ENCODE data around the gene E2F4. TPM values are rescaled to one million over a fixed set of nuclear protein-coding genes. Genes with fewer than 3 reads are reported as not detected.

E2F4 gene
- total RNA-seq, 1 donor from 2014 or later: 34.8 TPM

DNA sequence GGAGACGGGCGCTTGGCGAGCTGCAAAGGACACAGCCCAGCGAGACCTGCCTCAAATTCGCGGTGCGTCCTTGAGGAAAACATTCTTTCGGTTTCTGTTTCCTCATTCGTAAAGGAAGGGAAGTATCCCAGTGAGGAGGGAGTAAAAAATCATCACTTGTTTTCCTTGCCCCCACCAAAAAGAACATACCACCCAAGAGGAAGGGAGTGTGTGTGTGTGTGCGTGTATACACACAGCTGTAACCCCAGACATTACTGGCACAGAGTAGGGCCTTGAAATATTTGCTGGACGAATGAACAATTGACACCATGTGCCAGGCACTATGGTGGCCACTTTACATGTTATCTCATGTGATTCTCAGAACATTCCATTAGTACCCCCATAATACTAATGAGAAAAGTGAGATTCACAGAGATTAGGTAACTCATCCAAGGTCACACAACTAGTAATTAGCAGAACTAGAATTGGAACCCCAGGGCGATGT is 6.3 kb upstream of the E2F4 start:
- intact Hi-C loops (cut with DNase I): loop anchor here (2.0 kb wide), 1 partner anchor 209 kb away; no protein-coding TSS in a partner anchor
- no peak for ATAC-seq (ENCODE audit: poor library complexity)
- DNase-seq: no peak

DNA sequence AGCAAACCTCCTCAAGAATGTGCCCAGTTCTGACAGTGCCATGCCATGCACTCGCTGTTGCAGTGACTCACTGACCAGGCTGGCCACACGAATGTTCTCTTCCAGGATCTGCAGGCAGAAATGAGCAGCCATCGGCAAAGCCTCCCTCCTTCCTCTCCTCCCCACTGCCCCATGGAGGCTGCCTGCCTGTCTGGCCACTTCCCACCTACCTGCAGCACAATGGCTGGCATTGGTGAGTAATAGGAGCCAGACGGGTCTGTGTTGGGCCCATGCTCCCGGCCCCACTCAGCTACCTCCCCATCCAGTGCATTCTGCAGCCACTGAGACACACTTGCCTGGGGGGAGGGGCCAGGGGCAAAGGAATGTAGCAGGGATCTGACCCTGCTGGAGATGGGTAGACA is 5.4 kb upstream of the E2F4 start:
- intact Hi-C loops (cut with DNase I): no loop called here
- DNase-seq (no peak), ATAC-seq (ENCODE audit: poor library complexity) (no peak)

- no peak for DNase-seq
- ATAC-seq (ENCODE audit: poor library complexity): no peak
- intact Hi-C loops (cut with DNase I): no loop called here
Measured at GRCh38 chr16:67187175-67187890, 4.6 kb upstream of the E2F4 start.

GRCh38 chr16:67188323-67188722 is 3.6 kb upstream of the E2F4 start:
- no peak for ATAC-seq (ENCODE audit: poor library complexity)
- intact Hi-C loops (cut with DNase I): no loop called here
- DNase-seq: no peak

DNA sequence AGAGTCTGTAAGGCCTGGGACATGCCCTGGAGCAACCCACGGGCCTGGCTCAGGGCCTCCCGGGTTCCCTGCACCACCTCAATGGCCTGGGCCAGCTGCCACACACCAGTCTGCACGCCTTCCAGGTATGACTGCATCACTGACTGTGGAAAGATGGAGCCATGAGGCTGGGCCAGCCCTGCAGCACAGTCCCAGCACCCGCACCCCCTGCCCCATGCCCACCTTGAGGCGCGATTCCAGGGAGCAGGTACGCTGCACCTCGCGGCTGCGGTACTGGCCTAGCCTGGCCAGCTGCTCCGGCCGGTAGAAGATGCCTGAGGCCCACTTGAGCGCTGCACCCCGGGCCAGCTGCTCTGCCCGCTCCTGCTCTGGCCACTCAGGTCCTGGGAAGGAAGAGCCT is 3.2 kb upstream of the E2F4 start:
- DNase-seq: no peak
- no peak for ATAC-seq (ENCODE audit: poor library complexity)
- intact Hi-C loops (cut with DNase I): no loop called here

DNA sequence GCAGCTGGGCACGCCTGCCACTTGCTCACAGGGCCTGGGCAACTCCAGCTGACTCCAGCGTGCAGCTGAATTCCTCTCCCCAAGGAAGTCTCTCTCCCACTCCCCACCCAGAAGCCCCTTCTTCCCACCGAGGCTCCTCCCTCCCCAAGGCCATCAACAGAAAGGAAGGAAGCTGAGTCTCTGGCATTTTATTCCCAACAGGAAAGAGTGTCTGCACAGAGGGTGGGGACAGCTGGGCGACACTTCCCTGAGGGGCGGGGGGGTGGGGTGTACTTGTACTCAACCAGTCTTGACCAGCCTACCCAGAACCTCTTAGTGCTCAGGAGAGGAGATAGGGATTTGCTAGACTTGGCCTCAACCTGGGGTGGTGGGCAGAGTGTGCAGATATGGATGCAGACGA is 1.9 kb upstream of the E2F4 start, which contains the start of gene EXOC3L1:
EXOC3L1 (minus strand) TSS at position 96 of the 400 bp plus-strand sequence. CDS start 460 bp downstream, outside the sequence.
- no peak for DNase-seq
- ATAC-seq (ENCODE audit: poor library complexity): no peak
- intact Hi-C loops (cut with DNase I): loop anchor here (2.0 kb wide), 1 partner anchor 33 kb away; no protein-coding TSS in a partner anchor

DNA sequence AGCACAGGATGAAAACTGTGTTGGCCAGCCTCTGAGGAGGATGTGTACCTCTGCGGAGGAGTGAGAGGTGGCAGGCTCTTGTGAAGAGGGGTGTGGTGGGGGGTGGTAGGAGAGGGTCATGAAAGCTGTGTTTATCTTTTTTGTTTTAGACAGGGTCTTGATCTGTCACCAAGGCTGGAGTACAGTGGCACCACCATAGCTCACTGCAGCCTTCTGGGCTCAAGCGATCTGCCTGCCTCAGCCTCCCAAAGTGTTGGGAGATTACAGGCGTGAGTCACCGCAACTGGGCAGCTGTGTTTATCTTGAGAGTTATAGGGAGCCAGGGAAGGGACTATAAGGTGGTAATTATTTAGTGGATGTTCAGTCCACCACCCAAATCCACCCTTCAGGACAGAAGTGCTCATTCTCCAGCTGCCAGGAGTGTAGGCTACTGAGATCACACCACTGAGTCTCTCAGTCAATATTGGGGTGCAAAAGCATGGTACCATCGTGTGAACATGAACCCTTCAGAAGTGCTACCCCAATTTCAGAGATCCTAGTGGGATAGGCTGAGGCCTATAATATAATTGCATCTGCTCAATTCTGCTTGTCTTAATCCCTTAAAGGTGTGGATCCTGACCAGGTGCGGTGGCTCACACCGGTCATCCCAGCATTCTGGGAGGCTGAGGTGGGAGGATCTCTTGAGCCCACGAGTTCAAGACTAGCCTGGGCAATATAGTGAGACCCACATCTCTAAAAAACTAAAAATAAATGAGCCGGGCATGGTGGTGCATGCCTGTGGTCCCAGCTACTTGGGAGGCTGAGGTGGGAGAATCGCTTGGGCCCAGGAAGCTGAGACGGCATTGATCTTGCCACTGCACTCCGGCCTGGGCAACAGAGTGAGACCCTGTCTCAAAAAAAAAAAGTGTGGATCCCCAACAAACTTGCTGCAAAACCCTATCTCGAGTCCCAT is 1.2 kb upstream of the E2F4 start:
- ATAC-seq (ENCODE audit: poor library complexity) (no peak), DNase-seq (no peak)
- intact Hi-C loops (cut with DNase I): loop anchor here (2.0 kb wide), 1 partner anchor 34 kb away; no protein-coding TSS in a partner anchor

DNA sequence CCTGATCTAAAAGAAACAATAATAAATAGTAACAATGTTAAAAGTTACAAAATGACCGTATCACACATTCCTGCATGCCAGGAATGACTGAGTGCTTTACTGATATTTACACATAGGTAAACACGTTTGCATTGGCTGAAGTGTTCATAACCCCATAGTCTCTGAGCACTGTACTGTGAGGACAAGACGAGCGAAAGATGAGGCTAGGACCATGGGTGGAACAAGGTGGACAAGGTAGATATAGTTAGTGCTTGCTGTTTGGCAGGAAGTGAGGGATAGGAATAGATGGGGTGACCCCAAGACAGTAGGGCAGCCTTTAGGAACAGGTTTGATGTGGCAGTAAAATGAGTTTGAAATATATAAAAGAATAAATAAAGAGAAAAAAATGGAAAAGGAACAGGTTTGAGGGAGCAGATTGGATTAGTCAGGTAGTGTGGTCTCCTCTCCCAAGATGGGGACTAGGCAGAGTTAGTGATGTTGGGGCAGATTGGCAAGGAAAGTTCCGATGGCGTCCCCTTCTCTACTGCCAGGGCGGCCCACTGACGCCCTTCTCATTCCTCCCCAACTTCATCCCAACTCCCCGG is 452 bp upstream of the E2F4 start:
- no peak for DNase-seq
- intact Hi-C loops (cut with DNase I): loop anchor here (2.0 kb wide), 1 partner anchor 35 kb away; no protein-coding TSS in a partner anchor
- ATAC-seq (ENCODE audit: poor library complexity): no peak

DNA sequence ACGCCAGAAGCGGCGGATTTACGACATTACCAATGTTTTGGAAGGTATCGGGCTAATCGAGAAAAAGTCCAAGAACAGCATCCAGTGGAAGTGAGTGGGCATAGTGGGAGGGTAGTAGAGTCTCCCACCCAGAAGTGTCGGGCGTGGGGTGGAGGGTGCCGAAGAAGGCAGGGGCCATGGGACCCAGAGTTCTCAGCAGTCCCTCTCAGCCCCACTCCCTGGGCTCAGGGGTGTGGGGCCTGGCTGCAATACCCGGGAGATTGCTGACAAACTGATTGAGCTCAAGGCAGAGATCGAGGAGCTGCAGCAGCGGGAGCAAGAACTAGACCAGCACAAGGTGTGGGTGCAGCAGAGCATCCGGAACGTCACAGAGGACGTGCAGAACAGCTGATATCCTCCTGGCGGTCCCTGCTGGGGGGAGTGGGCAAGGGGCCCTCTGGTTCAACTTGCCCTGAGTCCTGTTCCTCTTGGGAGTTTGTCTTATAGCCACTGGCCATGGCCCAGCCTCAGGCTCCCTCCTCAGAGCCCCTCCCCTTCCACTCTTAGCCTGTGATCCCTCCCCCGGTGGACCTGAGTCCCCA is 916 bp downstream of the E2F4 start:
- ATAC-seq (ENCODE audit: poor library complexity) (no peak), DNase-seq (no peak)
- intact Hi-C loops (cut with DNase I): no loop called here

- intact Hi-C loops (cut with DNase I): no loop called here
- DNase-seq: no peak
- no peak for ATAC-seq (ENCODE audit: poor library complexity)
Measured at GRCh38 chr16:67193536-67193935, 1.6 kb downstream of the E2F4 start.

DNA sequence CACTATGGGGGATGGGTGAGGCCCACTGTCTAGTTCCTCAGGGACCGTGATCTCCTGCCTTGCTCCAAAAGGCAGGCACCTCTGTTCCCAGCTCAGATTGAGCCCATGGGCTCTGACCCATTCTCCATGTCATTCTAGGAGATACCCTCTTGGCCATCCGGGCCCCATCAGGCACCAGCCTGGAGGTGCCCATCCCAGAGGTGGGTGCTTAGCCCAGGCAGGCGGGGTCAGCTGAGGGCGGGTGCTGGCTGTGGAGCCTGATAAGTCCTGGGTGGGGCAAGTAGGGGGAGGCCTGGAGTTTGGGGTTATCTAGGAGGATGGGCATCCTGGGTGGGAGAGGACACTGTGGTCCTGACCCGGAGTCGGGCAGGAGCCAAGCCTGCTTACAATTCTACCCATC is 2.3 kb downstream of the E2F4 start:
- DNase-seq (no peak), ATAC-seq (ENCODE audit: poor library complexity) (no peak)
- intact Hi-C loops (cut with DNase I): no loop called here

DNA sequence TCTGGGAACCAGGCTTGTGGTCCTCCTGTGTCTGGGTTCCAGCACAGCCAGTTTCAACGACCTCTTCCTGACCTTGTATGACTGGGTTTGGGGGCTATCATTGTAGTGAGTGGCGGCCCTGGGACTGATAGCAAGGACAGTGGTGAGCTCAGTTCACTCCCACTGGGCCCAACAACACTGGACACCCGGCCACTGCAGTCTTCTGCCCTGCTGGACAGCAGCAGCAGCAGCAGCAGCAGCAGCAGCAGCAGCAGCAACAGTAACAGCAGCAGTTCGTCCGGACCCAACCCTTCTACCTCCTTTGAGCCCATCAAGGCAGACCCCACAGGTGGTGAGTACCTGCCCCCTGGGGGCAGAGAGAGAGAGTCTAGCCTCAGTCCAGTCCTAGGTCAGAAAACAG is 3.7 kb downstream of the E2F4 start:
- intact Hi-C loops (cut with DNase I): no loop called here
- DNase-seq: no peak
- no peak for ATAC-seq (ENCODE audit: poor library complexity)

DNA sequence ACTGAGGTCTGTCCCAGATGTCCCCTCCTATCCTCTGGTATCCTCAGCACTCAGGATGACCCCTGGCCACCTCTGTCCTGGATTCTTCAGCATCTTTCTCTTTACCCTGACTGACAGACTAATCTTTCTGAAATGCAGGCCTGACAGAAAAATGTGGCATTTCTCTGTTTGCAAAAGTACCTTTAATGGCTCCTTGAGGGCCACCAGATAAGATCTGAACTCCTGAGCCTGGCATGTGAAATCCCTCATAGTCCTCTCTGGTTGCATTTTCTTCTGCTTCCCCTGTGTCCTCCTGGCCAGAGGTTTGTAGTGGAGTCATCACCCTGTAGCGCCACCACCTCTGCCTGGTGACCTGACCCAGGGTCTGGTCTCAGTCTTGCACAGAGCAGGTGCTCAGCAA is 4.9 kb downstream of the E2F4 start:
- DNase-seq (no peak), ATAC-seq (ENCODE audit: poor library complexity) (no peak)
- intact Hi-C loops (cut with DNase I): no loop called here

GRCh38 chr16:67197704-67198103 is 5.7 kb downstream of the E2F4 start:
- ATAC-seq (ENCODE audit: poor library complexity): no peak
- no peak for DNase-seq
- intact Hi-C loops (cut with DNase I): no loop called here

- DNase-seq (peak; percentile 60), ATAC-seq (ENCODE audit: poor library complexity) (peak; percentile 47)
- intact Hi-C loops (cut with DNase I): no loop called here
Measured at GRCh38 chr16:67198238-67198734, 6.3 kb downstream of the E2F4 start.

DNA sequence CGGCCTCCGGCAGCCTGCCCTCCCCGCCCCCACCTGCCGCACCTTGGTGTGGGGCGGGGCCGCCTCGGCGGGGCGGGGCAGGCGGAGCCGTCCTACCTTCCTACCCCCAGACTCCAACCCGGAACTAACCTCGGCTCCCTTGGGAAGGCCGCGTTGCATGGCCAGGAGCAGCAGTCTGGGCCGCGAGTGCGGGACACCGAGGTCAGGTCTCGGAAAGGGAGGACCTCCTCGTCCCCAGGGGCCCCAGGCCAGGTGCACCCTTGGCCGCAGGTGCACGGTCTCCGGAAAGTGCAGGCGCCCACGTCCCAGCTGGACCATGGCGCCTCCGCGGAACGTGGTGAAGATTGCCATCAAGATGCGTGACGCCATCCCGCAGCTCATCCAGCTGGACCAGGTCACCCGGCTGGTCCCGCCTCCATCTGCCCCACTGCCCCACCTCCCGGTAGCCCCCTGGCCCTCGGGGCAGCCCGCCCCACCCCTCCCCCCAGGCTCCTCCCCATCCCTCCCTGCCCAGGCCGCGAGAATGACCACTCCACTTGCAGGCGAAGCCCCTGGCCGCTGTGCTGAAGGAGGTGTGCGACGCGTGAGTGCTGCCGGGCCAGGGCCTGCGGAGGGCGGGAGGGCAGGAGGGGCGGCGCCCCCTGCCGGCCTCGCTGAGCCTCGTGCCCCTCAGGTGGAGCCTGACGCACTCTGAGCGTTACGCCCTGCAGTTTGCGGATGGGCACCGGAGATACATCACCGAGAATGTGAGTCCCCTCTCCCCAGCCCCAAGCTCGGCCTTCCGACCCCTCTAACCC is 7.3 kb downstream of the E2F4 start, which contains the start of gene ELMO3:
ELMO3 (plus strand) TSS at position 121 of the 797 bp plus-strand sequence; CDS start at position 317, 196 bp downstream.
- no peak for DNase-seq
- intact Hi-C loops (cut with DNase I): no loop called here

DNA sequence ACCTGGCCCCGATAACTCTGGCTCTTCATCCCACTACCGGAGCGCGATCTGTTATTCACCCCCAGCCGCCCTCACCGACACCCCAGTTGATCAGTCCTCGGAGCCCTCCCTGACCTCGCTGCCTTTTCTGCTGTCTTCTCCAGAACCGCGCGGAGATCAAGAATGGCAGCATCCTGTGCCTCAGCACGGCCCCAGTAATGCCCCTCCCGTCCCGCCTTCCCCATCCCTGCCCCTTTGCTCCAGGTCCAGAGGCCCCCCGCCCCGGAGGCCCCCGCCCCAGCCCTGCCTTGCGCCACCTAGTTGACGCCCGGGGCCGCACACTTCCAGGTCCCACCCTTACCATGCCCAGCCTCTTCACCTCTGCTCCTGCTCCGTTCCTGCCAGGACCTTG is 7.8 kb downstream of the E2F4 start:
- DNase-seq (no peak), ATAC-seq (ENCODE audit: poor library complexity) (peak; percentile 19)
- intact Hi-C loops (cut with DNase I): no loop called here

More for the DNA sequence above, 7.3 kb downstream of the E2F4 start, which contains the start of gene ELMO3:
- peak; percentile 37 for ATAC-seq (ENCODE audit: poor library complexity)

DNA sequence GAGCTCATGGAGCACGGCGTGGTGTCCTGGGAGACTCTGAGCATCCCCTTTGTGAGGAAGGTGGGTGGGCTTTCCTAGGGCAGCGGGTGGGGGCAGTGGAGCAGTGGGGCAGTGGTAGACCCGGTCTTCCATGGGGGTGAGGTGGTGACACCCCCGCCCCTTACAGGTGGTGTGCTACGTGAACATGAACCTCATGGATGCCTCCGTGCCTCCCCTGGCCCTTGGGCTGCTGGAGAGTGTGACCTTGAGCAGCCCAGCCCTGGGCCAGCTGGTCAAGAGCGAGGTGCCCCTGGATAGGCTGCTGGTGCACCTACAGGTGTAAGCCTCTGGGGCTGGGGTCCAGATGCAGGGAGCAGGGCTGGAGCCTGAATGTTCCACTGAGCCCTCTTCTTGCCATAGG is 8.5 kb downstream of the E2F4 start:
- no peak for DNase-seq
- intact Hi-C loops (cut with DNase I): no loop called here
- no peak for ATAC-seq (ENCODE audit: poor library complexity)

Measured in Right ventricle myocardium superior (tissue), 1 donor.